Stimulated activated CD4-positive, alpha-beta T cell treated with anti-CD3 and anti-CD28 coated beads, Interleukin-15, amount 100 ng/mL, for 48 hours (primary cell): ENCODE results near the gene ENTPD8.
A peak's percentile ranks its signal among the peaks of the same experiment; 100 is the strongest.

Experiments used
- DNase-seq, 2 donors: peaks; one replicate each; pipeline ENCODE4 v3.0.0-alpha.2; 2020; ENCODE audit warnings: low read depth in 2 of 2

ENTPD8 gene

GRCh38 chr9:137431416-137431931 lies 9.7 kb downstream of the ENTPD8 start:
- no peak for DNase-seq

GRCh38 chr9:137430723-137431415 lies 10.3 kb downstream of the ENTPD8 start:
- DNase-seq: no peak

GRCh38 chr9:137429974-137430722 lies 11.0 kb downstream of the ENTPD8 start:
- no peak for DNase-seq

GRCh38 chr9:137429546-137429890 lies 11.6 kb downstream of the ENTPD8 start:
- no peak for DNase-seq

DNA sequence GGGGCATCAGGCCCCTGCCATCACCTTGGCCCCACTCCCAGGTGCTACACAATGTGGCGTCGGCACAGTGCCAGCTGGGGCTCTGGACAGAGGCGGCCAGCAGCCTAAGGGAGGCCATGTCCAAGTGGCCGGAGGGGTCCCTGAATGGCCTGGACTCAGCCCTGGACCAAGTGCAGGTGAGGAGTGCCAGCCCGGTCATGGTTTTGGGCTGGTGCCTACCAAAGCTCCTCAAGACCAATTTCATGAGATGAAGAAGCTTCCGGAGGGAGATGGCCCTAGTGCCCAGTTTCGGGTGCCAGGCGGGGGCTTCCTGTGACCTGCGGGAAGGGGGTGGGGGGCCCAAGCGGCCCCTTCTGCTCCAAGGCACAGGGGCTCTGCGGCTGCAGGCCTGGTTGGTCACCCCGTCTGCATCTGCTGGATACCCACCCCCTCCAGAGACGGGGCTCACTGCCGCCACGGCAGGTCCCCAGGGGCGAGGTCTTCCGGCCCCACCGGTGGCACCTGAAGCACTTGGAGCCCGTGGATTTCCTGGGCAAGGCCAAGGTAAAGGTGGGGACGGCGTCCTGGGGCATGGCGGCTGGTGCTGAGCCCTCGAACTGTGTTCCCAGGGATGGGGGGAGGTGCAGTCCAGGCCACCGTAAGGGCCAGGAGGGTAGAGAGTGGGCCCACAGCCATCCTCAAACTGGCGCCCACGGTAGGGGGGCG lies 12.2 kb downstream of the ENTPD8 start:
- DNase-seq: no peak

- no peak for DNase-seq
Measured at GRCh38 chr9:137428311-137428630, 12.9 kb downstream of the ENTPD8 start.

DNA sequence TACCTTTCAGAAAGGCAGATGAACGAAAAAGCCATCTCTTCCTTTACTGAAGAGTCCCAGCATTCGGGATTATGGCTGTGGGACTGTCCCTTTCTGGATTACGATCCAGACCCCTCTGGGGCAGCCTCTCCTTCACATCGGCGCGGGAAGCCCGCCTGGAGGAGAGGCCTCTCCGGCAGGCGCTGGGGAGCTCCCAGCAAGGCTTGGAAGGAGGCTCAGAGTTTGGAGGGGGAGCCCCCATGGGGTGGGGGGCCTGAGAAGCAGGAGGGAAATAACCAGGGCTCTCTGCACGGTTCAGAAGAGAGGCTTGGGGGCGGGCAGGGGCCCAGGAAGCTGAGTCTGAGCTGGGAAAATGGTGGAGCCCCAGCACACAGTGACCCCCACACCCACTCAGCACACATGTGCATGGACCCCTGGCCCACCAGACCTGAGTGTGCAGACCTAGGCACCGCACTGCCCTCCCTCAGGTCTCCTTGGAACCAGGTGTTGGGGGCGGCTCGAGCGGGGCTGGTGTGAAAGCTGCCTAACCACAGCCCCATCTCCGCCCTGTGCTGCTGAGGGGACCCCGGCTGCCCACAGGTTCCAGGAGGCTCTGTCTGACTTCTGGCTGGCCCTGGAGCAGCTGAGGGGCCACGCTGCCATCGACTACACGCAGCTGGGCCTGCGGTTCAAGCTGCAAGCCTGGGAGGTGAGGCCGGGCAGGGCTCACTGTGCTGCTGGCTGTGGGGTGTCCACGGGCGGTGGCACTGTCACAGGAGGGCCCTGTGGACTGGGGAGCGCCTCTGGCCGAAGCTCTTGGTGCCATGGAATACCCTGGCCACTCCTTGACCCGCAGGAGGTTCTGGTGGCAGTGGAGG lies 13.5 kb downstream of the ENTPD8 start:
- DNase-seq: no peak

GRCh38 chr9:137426018-137426681 lies 15.0 kb downstream of the ENTPD8 start:
- DNase-seq: no peak

- DNase-seq: no peak
Measured at GRCh38 chr9:137423514-137424291, 17.5 kb downstream of the ENTPD8 start.

DNA sequence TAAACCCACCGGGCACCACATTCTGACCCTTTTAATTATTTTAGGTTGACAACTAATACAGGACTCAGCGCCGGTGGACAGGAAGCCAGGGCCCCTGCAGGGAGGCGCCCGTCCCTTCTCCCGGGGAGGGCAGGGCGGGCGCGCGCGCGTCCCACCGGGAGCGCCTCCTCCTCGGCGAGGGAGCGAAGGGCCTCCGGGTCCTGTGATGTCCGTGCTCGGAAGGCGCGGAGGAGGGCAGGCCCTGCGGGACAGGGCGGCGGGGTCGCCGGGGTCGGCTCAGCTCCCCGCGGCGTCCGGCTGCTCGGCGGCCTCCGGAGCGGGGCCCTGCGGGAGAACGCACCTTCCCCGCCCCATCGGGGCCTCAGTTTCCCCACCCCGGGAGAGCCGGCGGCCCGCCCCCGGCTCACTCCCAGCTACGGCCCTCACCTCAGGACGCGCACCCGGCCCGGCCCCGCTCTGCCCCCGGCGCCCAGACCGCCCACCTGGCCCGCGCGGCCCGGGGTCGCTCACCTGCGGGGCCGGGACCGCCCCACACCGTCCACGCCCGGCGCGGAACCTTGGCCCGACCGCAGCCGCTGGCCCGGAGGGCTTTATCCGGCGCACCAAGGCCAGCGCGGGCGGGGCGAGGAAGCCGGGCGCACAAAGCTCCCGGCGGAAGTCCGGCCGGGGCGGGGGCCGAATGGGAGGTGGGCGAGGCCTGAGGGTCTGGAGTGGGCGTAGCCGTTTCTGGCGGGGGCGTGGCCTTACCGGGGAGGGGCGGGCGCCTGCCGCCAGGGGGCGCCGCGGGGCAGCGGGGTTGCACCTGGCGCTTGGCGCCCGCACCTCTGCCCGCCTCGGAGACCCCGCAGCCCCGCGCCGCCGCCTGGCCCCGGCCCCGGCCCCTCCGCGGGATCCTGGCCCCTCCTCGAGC lies 18.3 kb downstream of the ENTPD8 start, which contains the start of the genes EXD3 and NOXA1:
Gene EXD3, minus strand, starts transcription at position 559 of the 910 bp plus-strand sequence. CDS start 27,805 bp downstream, outside the sequence.
Gene NOXA1, plus strand, starts transcription at position 790 of the 910 bp plus-strand sequence. CDS start 137 bp downstream, outside the sequence.
- peak; percentile 92 to 94 for DNase-seq

GRCh38 chr9:137421838-137422603 lies 19.1 kb downstream of the ENTPD8 start:
- no peak for DNase-seq

- no peak for DNase-seq
Measured at GRCh38 chr9:137417161-137418021, 23.8 kb downstream of the ENTPD8 start.

GRCh38 chr9:137416563-137417151 lies 24.5 kb downstream of the ENTPD8 start:
- DNase-seq: no peak

DNA sequence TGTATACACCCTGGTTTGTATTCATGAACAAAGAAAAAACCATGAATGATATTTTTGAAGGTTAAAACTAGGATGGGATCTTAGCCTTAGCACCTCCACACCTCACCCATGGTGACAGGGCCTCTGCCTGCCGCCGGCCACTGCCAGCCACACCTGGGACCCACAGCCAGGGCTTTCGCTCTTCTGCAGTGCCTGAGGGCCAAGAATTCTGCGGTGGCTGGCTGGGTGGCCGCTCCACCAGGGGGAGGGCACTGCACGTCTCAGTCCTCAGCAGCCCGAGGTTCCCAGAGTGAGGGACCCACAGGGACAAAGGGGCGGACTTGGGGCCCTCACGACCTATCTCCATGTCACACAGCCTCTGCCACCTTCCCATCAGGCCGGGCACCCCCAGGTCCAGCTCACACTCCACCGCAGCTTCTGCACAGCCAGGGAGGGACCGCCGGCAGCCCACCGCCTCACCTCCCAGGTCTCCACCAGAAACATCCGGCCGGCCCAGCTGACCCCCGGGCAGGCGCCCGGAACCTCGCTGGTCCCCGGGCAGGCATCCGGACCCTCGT lies 25.1 kb downstream of the ENTPD8 start:
- no peak for DNase-seq

- DNase-seq: no peak
Measured at GRCh38 chr9:137415451-137415850, 25.7 kb downstream of the ENTPD8 start.

DNA sequence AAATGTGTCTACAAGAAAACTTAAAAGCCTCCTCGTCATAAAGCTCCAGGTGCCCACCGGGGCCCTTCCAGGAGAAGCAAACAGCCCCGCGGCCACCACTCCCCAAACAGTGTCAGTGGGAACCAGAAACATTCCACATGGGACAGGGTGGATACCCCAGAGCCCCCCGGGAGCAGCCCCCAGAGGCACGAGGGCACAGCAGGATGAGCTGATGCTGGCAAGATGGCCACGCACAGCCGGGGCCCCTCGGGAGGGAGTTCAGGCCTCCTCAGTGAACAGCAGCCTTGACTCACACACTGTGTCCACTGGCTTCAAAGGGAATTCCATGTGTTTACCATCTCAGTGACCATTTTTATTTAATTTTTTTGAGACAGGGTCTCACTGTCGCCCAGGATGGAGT lies 28.7 kb downstream of the ENTPD8 start:
- no peak for DNase-seq
